Effector memory CD8-positive, alpha-beta T cell (primary cell): Measurements from ENCODE around the gene SIVA1.
A peak's percentile ranks its signal among the peaks of the same experiment; 100 is the strongest.

Source experiments
- ATAC-seq: fragments of 150-1000 bp; cut with Tn5 transposase; replicated peaks from 2 replicates; pipeline ENCODE4 v1.10.0; 2021; ENCODE audit warnings: mild to moderate bottlenecking, moderate library complexity
- DNase-seq, 3 experiments: peaks; one replicate each; pipeline ENCODE4 v3.0.0; 2021
- H3K27ac Mint-ChIP-seq, 2 donors: one replicate each; pipeline ENCODE4 v1.8.0; 2022; ENCODE audit warnings: mild to moderate bottlenecking in 2 of 2, mixed read lengths in 2 of 2, moderate library complexity in 2 of 2
- H3K27me3 Mint-ChIP-seq, 2 donors: one replicate each; pipeline ENCODE4 v1.8.0; 2022; ENCODE audit warnings: mixed read lengths in 2 of 2
- H3K36me3 Mint-ChIP-seq: one replicate; pipeline ENCODE4 v1.8.0; 2022; ENCODE audit warnings: mild to moderate bottlenecking, moderate library complexity, mixed read lengths; ENCODE audit not compliant: insufficient read depth
- H3K4me1 Mint-ChIP-seq, 2 donors: one replicate each; pipeline ENCODE4 v1.8.0; 2022; ENCODE audit warnings: low read depth in 2 of 2, mixed read lengths in 2 of 2
- H3K4me3 Mint-ChIP-seq, 2 donors: one replicate each; pipeline ENCODE4 v1.8.0; 2022; ENCODE audit warnings: mild to moderate bottlenecking in 2 of 2, mixed read lengths in 2 of 2, moderate library complexity in 2 of 2
- H3K9me3 Mint-ChIP-seq, 2 donors: one replicate each; pipeline ENCODE4 v1.8.0; 2022; ENCODE audit warnings: mixed read lengths in 2 of 2

Gene SIVA1

DNA sequence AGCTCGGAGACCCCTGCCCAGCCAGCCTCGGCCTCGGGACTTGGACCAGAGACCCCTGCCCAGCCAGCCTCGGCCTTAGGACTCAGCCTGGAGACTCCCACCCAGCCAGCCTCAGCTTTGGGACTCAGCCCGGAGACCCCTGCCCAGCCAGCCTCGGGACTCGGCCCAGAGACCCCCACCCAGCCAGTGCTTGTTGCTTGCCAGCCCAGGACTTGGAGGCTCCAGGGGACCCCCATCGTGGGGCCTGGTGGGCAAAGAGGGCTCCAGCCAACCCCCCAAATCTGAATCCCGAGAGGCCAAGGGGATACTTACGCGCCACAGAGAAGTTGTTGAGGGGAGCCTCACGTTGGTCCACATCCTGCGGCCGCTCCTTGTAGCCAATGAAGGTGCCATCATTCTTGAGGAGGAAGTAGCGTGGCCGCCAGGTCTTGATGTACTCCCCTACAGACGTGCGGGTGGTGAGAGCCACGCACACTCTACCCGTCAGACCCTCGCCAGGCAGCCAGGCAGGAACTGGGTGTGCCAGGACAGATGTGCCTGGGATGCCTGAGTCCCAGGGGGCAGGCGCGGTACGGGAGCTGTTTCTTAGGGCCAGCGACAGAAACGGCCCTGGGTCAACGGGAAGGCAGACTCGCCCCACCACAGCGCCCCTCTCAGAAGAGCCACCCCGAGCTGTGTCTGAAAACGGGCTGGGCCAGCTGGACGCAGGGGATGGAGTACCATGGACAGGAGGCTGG, 27.0 kb downstream of the SIVA1 start:
- no peak for ATAC-seq
- Mint-ChIP-seq H3K4me3 (no peak overlapping the region), H3K27ac (no peak overlapping the region), H3K4me1 (no peaks in the 10 kb centered on the region), H3K9me3 (no peaks in the 10 kb centered on the region), H3K27me3 (no peaks in the 10 kb centered on the region), H3K36me3 (peaks cover 17% of the 10 kb centered on the region)
- no peak for DNase-seq

DNA sequence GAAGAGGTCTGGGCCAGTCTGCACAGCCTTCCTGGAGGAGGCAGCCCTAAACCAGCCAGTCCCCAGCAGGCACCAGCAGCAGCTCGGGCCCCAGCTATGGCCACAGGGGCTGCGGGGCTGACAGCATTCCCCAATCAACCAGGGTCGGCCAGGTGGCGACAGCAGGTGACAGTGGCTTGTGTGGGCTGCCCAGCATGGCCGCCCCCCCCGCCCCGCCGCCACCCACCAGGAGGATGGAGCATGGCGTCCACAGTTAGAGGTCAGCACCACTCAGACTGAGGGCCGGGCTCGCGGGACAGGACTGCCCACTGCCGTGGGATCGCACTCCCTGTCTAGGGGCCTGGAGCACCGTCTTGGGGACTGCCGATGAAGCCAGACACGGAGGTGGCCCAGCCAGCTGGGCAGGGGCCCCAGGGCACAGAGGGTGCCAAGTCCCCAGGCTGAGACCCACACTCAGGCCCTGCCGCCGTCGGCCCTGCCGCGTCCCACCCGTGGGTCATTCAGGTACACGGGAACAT, 27.6 kb downstream of the SIVA1 start:
- Mint-ChIP-seq H3K27me3 (no peaks in the 10 kb centered on the region), H3K4me3 (no peak overlapping the region), H3K4me1 (no peaks in the 10 kb centered on the region), H3K36me3 (peaks cover 17% of the 10 kb centered on the region), H3K9me3 (no peaks in the 10 kb centered on the region), H3K27ac (no peak overlapping the region)
- ATAC-seq (no peak), DNase-seq (no peak)

DNA sequence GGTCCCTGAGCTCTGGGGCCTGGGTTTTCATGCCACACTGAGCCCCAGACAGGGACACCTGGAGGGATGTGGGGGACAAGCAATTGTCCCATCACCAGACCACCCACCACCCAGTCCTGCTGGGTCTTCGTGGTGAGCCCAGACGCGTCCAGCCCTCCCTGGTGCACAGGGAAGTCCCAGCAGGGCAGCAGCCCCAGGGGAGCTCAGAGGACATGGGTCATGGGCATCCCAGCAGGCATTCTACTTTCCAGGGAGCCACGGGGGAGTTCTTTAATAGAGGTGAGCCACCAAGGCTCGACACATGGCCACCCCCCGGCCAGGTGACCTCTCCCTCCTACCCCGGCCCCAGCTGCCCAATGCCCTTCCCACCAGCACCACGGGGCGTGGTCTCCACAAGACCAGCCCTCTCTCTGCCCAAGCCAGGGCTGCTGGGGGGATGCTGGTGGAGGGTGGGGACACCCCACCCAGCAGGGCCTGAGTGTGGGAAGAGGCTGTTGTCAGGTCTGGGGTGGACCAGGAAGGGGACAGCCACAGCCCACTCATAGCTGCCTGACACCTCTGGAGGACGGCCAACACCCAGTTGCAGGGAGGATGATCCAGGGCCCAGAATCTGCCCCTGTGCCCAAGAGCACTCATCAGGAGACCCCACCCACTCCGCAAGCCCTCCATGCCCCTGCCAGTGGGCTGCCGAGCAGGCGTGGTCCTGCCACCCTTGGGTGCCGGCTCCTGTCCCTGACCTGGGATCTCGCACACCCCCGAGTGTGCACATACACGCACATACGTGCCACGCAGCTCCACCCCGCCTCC, 28.5 kb downstream of the SIVA1 start:
- ATAC-seq (no peak), DNase-seq (no peak)
- H3K27ac Mint-ChIP-seq = no peak overlapping the region
- H3K4me1 Mint-ChIP-seq = peaks cover 0 to 7% of the 10 kb centered on the region in 2 donors
- peaks cover 16% of the 10 kb centered on the region for H3K36me3 Mint-ChIP-seq
- no peaks in the 10 kb centered on the region for H3K9me3 Mint-ChIP-seq
- H3K4me3 Mint-ChIP-seq = no peak overlapping the region
- H3K27me3 Mint-ChIP-seq = no peaks in the 10 kb centered on the region

DNA sequence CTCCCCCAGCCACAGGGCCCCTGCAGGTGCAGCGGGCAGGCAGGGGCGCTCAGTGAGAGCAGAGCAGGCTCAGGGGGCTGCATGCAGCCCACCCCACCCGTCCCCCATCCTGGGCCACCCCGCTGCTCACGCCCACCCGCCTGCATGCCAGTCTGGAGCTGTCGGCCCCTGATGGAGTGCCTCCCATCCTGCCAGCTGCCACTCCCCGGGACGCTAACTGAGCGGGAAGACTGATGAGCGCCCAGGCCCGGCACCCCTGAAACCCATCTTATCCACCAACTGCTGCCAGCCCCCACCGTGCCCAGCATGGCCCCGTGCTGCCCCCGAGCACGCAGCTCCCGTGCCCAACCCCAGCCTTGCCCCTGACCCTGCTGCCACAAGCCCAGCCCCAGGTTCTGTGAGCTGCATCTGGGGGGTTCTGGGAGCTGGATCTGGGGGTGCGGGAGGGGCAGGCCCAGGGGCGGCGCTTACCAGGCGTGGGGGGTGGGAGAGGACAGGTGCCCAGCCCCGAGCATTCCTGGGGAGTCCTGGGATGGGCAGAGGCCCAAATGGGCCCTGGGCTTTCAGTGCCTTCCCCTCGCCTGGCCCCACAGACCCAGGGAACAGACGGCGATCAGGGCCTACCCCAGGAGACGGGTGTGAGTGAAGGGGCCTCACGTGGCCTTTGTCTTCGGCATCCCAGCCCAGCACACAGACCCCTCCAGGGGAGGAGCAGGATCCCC, 29.3 kb downstream of the SIVA1 start:
- Mint-ChIP-seq H3K4me1 (peaks cover 0 to 11% of the 10 kb centered on the region in 2 donors), H3K4me3 (no peak overlapping the region), H3K27ac (peak overlapping the region in 1 of 2 donors; percentile 55), H3K9me3 (no peaks in the 10 kb centered on the region), H3K27me3 (no peaks in the 10 kb centered on the region), H3K36me3 (peaks cover 15% of the 10 kb centered on the region)
- DNase-seq = no peak
- ATAC-seq = no peak

DNA sequence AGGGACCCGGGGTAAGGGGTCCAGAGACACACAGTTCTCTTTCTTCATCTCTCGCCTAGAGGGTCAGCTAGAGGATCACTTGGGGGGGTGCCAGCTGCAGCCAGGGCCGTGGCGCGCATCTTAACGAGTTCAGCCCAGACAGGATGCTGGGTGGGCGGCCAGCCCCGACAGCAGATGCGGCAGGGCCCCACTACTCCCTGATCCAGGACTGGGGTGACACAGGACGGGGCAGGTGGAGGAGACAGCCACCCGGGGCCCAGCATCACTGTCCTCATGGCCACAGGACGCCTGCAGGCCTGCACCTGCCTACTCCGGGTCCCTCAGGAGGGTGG, 29.8 kb downstream of the SIVA1 start:
- DNase-seq = no peak
- H3K4me3 Mint-ChIP-seq = no peak overlapping the region
- ATAC-seq = no peak
- H3K27me3 Mint-ChIP-seq = no peaks in the 10 kb centered on the region
- H3K9me3 Mint-ChIP-seq = no peaks in the 10 kb centered on the region
- peaks cover 12% of the 10 kb centered on the region for H3K36me3 Mint-ChIP-seq
- H3K27ac Mint-ChIP-seq = peak overlapping the region in 1 of 2 donors; percentile 55
- H3K4me1 Mint-ChIP-seq = peaks cover 0 to 11% of the 10 kb centered on the region in 2 donors

DNA sequence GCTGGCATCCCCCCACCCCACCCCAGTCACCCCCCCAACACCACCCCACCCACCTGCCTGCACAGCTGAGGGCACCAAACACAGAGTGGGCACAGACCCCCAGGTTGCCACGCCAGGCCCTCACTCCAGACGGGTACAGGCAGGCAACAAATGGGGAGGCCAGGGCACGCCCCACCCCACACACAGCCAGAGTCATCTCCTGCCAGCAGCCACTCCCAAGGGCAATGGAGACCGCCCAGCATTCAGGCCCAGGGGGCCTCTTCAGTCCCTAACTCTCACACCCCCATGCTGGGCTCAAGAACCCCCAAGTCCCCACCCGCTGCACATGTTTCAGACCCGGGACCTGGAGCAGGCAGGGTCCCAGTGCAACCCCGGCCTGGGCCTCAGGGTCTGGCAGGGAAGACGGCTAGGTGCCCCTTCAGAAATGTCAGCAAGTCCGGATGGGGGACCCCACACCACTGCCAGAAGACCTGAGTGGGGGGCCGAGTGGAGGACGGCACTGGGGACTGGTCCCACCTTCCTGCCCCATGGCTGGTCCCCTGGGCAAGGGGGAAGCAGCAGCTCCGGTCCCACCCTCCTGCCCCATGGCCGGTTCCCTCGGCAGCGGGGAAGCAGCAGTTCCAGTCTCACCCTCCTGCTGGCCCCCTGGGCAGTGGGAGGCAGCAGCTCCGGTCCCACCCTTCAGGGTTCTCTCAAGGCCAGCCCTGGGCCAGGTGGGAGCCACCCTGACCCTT, 30.7 kb downstream of the SIVA1 start:
- H3K27ac Mint-ChIP-seq = peak overlapping the region in 1 of 2 donors; percentile 82
- H3K27me3 Mint-ChIP-seq = no peaks in the 10 kb centered on the region
- no peak overlapping the region for H3K4me3 Mint-ChIP-seq
- H3K9me3 Mint-ChIP-seq = no peaks in the 10 kb centered on the region
- H3K4me1 Mint-ChIP-seq = peaks cover 0 to 17% of the 10 kb centered on the region in 2 donors
- no peak for ATAC-seq
- no peak for DNase-seq
- H3K36me3 Mint-ChIP-seq = peaks cover 12% of the 10 kb centered on the region

DNA sequence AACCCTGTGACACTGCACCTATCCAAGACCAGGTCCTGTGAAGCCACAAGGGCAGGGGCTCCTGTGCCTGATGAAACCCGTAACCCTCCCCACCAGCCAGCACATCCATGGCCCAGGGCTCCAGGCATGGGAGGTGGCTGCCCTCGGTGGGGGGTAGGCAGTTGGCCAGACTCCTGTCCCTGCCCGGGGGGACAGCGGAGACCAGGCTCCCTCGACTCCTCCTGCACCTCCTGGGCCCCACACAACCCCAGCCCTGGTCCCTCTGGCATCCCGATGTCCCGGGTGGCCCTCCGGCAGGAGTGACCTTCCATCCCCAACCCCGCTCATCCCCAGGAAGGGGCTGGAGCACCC, 31.2 kb downstream of the SIVA1 start:
- no peaks in the 10 kb centered on the region for H3K27me3 Mint-ChIP-seq
- H3K27ac Mint-ChIP-seq = peak overlapping the region in 1 of 2 donors; percentile 82
- H3K9me3 Mint-ChIP-seq = no peaks in the 10 kb centered on the region
- ATAC-seq = no peak
- no peak for DNase-seq
- H3K36me3 Mint-ChIP-seq = peaks cover 12% of the 10 kb centered on the region
- no peak overlapping the region for H3K4me3 Mint-ChIP-seq
- H3K4me1 Mint-ChIP-seq = peaks cover 0 to 17% of the 10 kb centered on the region in 2 donors

DNA sequence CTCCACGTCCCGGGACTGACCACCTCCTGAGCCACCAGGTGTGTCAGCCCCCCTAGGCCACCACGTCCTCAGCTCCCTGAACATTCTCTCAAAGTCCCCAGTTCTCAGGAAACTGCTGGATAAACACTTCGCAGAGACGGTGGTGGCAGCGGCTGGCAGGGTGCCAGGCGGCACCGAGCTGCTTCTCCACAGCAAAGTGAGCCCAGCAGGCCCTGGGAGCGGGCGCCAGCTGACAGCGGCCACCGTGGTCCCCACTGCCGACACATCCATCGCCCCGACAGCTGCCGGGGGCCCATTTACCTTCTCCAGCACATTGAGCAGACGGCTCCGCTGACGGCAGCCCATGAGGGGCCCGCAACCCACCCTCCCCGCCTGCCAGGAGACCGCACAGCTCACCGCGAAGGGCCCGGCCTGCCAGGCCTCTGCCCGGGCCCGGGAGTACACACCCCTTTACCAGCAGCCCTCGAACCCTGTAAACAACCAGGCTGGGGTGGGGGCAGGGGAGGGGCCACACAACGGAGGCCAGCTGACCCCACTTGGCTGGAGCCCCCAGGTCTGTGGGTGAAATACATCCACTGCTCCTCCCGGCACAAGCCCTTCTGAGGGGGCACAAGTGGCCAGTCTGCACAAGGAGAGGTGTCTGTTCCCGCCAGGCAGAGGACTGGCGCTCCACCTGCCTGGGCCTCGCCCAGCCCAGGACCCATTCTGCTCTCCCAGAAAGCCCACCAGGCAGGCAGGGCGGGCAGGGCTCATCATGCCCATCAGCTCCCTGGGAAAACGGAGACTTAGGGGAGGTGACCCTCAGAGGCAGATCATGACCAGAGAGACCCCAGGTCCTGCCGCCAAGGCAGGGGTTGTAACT, 32.1 kb downstream of the SIVA1 start:
- Mint-ChIP-seq H3K4me3 (no peak overlapping the region), H3K4me1 (peaks cover 0 to 22% of the 10 kb centered on the region in 2 donors), H3K36me3 (peaks cover 13% of the 10 kb centered on the region), H3K27ac (peak overlapping the region in 1 of 2 donors; percentile 84), H3K27me3 (no peaks in the 10 kb centered on the region), H3K9me3 (no peaks in the 10 kb centered on the region)
- DNase-seq = no peak
- no peak for ATAC-seq

DNA sequence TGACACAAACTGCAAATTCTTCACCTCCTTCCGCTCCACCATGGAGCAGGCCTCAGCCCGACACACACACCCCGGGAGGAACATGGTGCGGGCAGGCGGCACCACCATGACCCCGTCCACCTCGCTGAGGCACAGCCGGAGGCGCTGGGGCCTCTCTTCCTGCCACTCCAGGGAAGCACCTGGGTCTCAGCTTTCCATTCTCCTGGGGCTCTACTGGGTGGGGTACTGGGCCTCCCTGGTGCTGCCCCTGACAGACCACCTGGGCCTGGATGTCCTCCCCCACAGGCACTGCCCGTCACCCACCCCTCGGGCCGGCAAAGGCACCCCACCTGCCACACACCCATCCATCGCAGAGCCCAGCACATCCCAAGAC, 32.7 kb downstream of the SIVA1 start:
- Mint-ChIP-seq H3K9me3 (no peaks in the 10 kb centered on the region), H3K27me3 (no peaks in the 10 kb centered on the region), H3K36me3 (peaks cover 11% of the 10 kb centered on the region), H3K27ac (peak overlapping the region; percentile 84 to 85), H3K4me1 (peaks cover 0 to 22% of the 10 kb centered on the region in 2 donors), H3K4me3 (no peak overlapping the region)
- ATAC-seq (no peak), DNase-seq (no peak)

DNA sequence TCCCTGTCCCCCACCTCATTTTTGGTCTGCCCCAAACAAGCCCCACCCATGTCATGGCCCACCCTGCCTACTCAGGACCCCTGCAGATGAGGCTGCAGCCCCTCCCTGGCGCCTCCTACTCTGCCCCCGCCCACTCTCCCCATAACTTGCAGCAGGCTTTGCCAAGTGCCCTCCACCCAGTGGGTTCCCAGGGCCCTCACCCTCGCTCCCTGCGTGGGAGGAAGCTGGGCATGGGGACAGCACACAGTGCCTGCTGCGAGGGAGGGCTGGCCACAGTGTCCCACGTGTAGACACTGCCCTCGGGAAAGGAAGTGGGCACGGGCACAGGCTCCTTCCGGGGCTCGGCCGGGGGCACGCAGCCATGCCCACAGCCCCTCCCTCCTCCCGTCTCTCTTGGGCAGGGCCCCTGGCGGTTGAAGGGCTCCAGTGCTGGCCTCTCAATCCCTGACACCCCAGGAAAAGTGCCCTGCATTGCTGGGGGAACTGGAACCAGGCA, 33.2 kb downstream of the SIVA1 start:
- Mint-ChIP-seq H3K27ac (peak overlapping the region; percentile 84 to 85), H3K9me3 (no peaks in the 10 kb centered on the region), H3K36me3 (peaks cover 11% of the 10 kb centered on the region), H3K4me1 (peaks cover 4 to 25% of the 10 kb centered on the region in 2 donors), H3K4me3 (peak overlapping the region; percentile 27 to 37), H3K27me3 (no peaks in the 10 kb centered on the region)
- ATAC-seq = peak; percentile 91
- no peak for DNase-seq

DNA sequence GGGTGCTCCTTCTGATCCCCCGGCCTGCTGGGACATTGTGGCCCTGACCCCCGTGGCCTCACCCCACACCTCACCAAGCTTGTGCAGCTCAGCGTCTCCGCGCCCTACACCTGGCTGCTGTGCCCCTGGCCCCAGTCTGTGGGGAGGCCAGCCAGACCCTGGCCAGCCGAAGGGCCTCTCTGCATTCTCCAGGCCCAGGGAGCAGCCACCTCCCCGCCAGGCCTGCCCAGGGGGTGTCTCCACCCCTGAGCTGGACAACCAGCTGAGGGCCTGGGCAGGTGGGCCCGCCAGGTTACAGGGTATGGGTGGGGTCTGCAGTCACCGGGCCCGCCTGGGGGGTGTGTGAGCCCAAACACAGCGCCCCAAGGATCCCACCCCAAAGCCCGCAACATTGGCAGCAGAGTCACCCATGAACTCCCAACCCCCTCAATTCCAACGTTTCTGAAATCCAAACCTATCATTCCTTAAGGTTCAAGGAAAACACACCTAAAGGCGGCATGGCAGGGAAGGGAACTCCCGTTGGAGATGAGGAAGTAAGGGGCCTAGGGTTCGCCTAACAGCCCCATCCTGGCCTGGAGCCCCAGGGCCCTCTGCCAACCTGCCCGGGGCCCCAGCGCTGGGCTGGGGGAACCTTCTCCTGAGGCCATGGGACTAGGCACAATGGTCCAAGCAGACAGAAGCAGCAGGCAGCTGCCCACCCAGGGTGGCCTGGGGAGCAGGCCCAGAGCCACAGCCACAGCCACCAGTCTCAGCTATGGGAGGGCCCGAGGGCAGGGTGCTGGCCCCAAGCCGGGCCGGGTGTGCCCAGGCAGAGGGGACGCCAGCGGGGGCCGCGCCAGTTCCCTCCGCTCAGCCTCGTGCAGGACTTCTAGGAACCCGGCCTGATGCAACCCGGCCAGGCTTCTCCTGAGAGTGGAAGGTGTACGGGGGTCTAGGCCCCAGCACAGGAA, 34.1 kb downstream of the SIVA1 start:
- peak overlapping the region in 1 of 2 donors; percentile 37 for H3K4me3 Mint-ChIP-seq
- H3K9me3 Mint-ChIP-seq = no peaks in the 10 kb centered on the region
- DNase-seq = no peak
- H3K4me1 Mint-ChIP-seq = peaks cover 10 to 29% of the 10 kb centered on the region in 2 donors
- H3K27ac Mint-ChIP-seq = peak overlapping the region; percentile 84 to 85
- no peaks in the 10 kb centered on the region for H3K27me3 Mint-ChIP-seq
- no peak for ATAC-seq
- H3K36me3 Mint-ChIP-seq = peaks cover 11% of the 10 kb centered on the region
